ENCODE results near the gene C19orf53.

- TF ChIP-seq CTCF (IDR thresholded peaks at IDR 0.05) = no peak
- TF ChIP-seq POLR2AphosphoS5 (IDR thresholded peaks at IDR 0.05) = peak; percentile 7 to 38
Observed at GRCh38 chr19:13794398-13794756, 20.1 kb downstream of the C19orf53 start.
